ENCODE measurements around the gene HDAC11.
"Not testable (repeated sequence)": the region's sequence is repeated elsewhere in the genome, so short reads cannot be mapped to it uniquely, and the experiment has no call there.

GRCh38 chr3:13499246-13499645, 19.1 kb downstream of the HDAC11 start:
- TF ChIP-seq, protein P1, sequence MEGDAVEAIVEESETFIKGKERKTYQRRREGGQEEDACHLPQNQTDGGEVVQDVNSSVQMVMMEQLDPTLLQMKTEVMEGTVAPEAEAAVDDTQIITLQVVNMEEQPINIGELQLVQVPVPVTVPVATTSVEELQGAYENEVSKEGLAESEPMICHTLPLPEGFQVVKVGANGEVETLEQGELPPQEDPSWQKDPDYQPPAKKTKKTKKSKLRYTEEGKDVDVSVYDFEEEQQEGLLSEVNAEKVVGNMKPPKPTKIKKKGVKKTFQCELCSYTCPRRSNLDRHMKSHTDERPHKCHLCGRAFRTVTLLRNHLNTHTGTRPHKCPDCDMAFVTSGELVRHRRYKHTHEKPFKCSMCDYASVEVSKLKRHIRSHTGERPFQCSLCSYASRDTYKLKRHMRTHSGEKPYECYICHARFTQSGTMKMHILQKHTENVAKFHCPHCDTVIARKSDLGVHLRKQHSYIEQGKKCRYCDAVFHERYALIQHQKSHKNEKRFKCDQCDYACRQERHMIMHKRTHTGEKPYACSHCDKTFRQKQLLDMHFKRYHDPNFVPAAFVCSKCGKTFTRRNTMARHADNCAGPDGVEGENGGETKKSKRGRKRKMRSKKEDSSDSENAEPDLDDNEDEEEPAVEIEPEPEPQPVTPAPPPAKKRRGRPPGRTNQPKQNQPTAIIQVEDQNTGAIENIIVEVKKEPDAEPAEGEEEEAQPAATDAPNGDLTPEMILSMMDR (conservative IDR thresholded peaks at IDR 0.05; ENCODE audit: low read length): not testable (repeated sequence)
- TF ChIP-seq EZH2phosphoT487 (IDR thresholded peaks at IDR 0.05; ENCODE audit: borderline replicate concordance, low read depth, low read length): not testable (repeated sequence)

All from OCI-LY7 (cell line).